Ascending aorta (tissue), 2 donors: ENCODE data around the gene KPTN. TPM values are rescaled to one million over a fixed set of nuclear protein-coding genes. Genes with fewer than 3 reads are reported as not detected.

Experiments used
- DNase-seq, 2 donors: peaks; one replicate each; pipeline ENCODE4 v3.0.0-alpha.2; 2019; ENCODE audit warnings: low spot score in 2 of 2
- H3K27ac ChIP-seq, 2 donors: fragments of 200-600 bp; sonication (generic); one replicate each; pipeline ENCODE4 v1.5.1; 2016 to 2017; ENCODE audit warnings: mild to moderate bottlenecking in 1 of 2
- H3K27me3 ChIP-seq: fragments of 200-600 bp; sonication (generic); one replicate; pipeline ENCODE4 v1.5.1; 2017
- H3K36me3 ChIP-seq, 2 donors: fragments of 200-600 bp; sonication (generic); one replicate each; pipeline ENCODE4 v1.5.1; 2016
- H3K4me1 ChIP-seq, 2 donors: fragments of 200-600 bp; sonication (generic); one replicate each; pipeline ENCODE4 v1.5.1; 2016 to 2017; ENCODE audit warnings: mild to moderate bottlenecking in 1 of 2
- H3K4me3 ChIP-seq, 2 donors: fragments of 200-600 bp; sonication (generic); one replicate each; pipeline ENCODE4 v1.5.1; 2016 to 2017; ENCODE audit warnings: mild to moderate bottlenecking in 1 of 2
- H3K9me3 ChIP-seq, 2 donors: fragments of 200-600 bp; sonication (generic); one replicate each; pipeline ENCODE4 v1.5.1; 2016
- intact Hi-C: fragments of 100-400 bp; cut with DNase I; formaldehyde crosslinking; loops from one replicate; pipeline ENCODE4 v1.15.1; 2023
- total RNA-seq: library from RNA; depleted of rRNA; stranded (reverse); fragments of >200 nt; gene quantifications from one replicate; pipeline ENCODE4 v1.1.0, GENCODE V29; 2016
- TF ChIP-seq, protein P1 (sequence below), 3 experiments: fragments of 200-600 bp in 2 of 3; fragments of 450-650 bp in 1 of 3; sonication (generic) in 2 of 3; IDR thresholded peaks; one replicate each; pipeline ENCODE4 v1.5.1; 2016 to 2019; ENCODE audit warnings: antibody characterized with exemption in 3 of 3, mild to moderate bottlenecking in 1 of 3, moderate library complexity in 1 of 3

KPTN gene
- total RNA-seq, 1 donor from 2014 or later, result 26.0 TPM

GRCh38 chr19:47521473-47522180 lies 37.6 kb upstream of the KPTN start:
- no peaks in the 10 kb centered on the region for H3K36me3 ChIP-seq
- intact Hi-C loops, result no loop called here
- H3K9me3 ChIP-seq, result no peaks in the 10 kb centered on the region
- H3K27me3 ChIP-seq, result no peaks in the 10 kb centered on the region
- DNase-seq, result no peak
- no peak overlapping the region for H3K4me3 ChIP-seq
- H3K27ac ChIP-seq, result no peak overlapping the region
- TF ChIP-seq, protein P1, sequence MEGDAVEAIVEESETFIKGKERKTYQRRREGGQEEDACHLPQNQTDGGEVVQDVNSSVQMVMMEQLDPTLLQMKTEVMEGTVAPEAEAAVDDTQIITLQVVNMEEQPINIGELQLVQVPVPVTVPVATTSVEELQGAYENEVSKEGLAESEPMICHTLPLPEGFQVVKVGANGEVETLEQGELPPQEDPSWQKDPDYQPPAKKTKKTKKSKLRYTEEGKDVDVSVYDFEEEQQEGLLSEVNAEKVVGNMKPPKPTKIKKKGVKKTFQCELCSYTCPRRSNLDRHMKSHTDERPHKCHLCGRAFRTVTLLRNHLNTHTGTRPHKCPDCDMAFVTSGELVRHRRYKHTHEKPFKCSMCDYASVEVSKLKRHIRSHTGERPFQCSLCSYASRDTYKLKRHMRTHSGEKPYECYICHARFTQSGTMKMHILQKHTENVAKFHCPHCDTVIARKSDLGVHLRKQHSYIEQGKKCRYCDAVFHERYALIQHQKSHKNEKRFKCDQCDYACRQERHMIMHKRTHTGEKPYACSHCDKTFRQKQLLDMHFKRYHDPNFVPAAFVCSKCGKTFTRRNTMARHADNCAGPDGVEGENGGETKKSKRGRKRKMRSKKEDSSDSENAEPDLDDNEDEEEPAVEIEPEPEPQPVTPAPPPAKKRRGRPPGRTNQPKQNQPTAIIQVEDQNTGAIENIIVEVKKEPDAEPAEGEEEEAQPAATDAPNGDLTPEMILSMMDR (IDR thresholded peaks at IDR 0.05), result no peak
- no peaks in the 10 kb centered on the region for H3K4me1 ChIP-seq

DNA sequence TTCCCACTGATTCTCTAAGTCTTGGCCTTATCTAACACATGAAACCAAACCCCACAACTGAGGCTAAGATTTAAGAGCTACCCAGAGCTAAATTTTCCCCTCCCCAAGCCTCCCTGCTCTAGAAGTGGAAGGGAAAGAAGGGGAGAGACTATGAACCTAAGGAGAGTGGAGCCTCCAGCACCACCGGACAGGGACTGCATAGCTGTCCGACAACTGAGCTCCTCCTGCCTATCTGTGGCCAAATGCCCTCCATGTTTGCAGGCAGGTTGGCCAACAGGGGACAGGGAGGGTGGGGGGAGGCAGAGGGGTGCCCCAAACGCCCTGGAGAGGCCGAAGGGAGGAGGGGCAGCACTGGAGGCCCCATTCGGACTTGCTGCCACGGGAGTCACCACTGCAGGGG lies 36.8 kb upstream of the KPTN start:
- no peak overlapping the region for H3K27ac ChIP-seq
- no peaks in the 10 kb centered on the region for H3K36me3 ChIP-seq
- no peaks in the 10 kb centered on the region for H3K27me3 ChIP-seq
- no peaks in the 10 kb centered on the region for H3K9me3 ChIP-seq
- TF ChIP-seq, protein P1 (IDR thresholded peaks at IDR 0.05), result no peak
- H3K4me3 ChIP-seq, result no peak overlapping the region
- no peaks in the 10 kb centered on the region for H3K4me1 ChIP-seq
- DNase-seq, result no peak
- intact Hi-C loops, result no loop called here

DNA sequence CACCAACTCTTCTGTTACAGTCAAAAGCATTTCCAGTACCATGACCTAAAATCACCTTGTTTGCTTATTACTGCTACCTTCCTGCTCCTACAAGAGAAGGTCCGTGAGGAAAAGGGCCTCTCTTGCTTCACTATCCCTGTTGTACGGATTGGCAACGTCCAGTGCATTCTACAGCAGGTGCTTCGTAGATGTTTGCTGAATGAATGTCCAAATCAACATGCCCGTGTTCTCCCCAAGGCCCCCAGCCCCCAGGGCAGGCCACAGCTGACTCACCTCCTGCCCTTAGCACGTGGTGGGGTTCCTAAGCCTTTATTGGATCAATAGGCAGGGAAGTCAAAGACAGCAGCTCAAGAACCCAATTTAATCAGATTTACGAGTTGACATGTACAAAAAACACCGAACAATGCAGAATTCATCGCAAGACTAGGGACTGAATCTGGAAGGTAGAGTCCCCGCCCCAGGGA lies 36.4 kb upstream of the KPTN start:
- H3K27me3 ChIP-seq, result no peaks in the 10 kb centered on the region
- no peaks in the 10 kb centered on the region for H3K9me3 ChIP-seq
- no peak for DNase-seq
- no peak overlapping the region for H3K27ac ChIP-seq
- intact Hi-C loops, result no loop called here
- no peak overlapping the region for H3K4me3 ChIP-seq
- H3K4me1 ChIP-seq, result no peaks in the 10 kb centered on the region
- TF ChIP-seq, protein P1 (IDR thresholded peaks at IDR 0.05), result no peak
- H3K36me3 ChIP-seq, result no peaks in the 10 kb centered on the region

GRCh38 chr19:47518854-47519253 lies 34.8 kb upstream of the KPTN start:
- Histone ChIP-seq H3K27ac (no peak overlapping the region), H3K4me3 (no peak overlapping the region), H3K27me3 (no peaks in the 10 kb centered on the region), H3K9me3 (no peaks in the 10 kb centered on the region), H3K36me3 (no peaks in the 10 kb centered on the region), H3K4me1 (peaks cover 0 to 4% of the 10 kb centered on the region in 2 donors)
- TF ChIP-seq, protein P1 (IDR thresholded peaks at IDR 0.05), result no peak
- intact Hi-C loops, result no loop called here
- no peak for DNase-seq

- H3K27me3 ChIP-seq, result no peaks in the 10 kb centered on the region
- no peaks in the 10 kb centered on the region for H3K9me3 ChIP-seq
- no peaks in the 10 kb centered on the region for H3K36me3 ChIP-seq
- intact Hi-C loops, result no loop called here
- peaks cover 0 to 9% of the 10 kb centered on the region in 2 donors for H3K4me1 ChIP-seq
- TF ChIP-seq, protein P1 (IDR thresholded peaks at IDR 0.05), result no peak
- DNase-seq, result no peak
- no peak overlapping the region for H3K4me3 ChIP-seq
- H3K27ac ChIP-seq, result no peak overlapping the region
Measured at GRCh38 chr19:47518139-47518538, 34.1 kb upstream of the KPTN start.
